GM18520 (cell line): ENCODE measurements around the gene NKX2-2.

Experiments
- ATAC-seq: cut with Tn5 transposase; IDR thresholded peaks from one replicate; pipeline ENCODE4 v1.9.1; 2021; ENCODE audit not compliant: unreplicated experiment

The NKX2-2 gene

GRCh38 chr20:21522481-21523280, 8.8 kb upstream of the NKX2-2 start:
- no peak for ATAC-seq

GRCh38 chr20:21521596-21522480, 8.0 kb upstream of the NKX2-2 start:
- no peak for ATAC-seq

- ATAC-seq, result no peak
Observed at GRCh38 chr20:21520702-21521595, 7.1 kb upstream of the NKX2-2 start.

GRCh38 chr20:21519136-21519584, 5.3 kb upstream of the NKX2-2 start:
- no peak for ATAC-seq

DNA sequence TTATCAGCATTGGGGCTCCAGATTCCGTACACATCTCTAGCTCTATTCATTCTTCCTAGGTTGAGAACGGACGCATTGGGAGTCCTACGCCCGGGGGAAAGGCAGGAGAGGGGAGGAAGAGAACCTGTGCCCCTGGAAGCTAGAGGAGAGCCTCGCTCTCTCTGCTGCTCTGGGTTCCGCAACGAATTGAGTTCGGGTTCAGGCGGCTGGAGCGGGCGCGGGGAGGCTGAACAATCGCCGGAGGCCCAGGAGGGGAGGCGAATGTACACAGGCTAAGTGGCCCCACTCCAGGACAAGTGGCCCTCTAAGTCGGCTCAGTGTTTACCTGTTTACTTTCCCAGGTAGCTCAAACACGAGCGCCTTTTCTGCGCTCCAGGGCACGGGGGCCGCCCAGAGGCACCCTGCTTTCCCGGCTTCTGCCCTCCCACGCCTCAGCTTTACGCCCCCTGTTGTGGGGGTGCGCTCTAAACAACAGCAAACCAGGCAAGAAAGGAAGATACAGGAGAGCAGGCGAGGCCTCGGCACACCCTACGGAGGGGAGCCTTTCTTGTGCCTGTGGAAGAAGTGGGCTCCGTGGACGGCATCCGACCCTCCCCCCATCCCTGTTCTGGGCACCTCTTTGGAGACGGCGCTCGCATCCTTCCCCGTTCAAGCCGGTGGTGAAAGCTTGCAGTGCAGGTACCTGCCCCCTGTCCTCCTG, 4.6 kb upstream of the NKX2-2 start:
- no peak for ATAC-seq

DNA sequence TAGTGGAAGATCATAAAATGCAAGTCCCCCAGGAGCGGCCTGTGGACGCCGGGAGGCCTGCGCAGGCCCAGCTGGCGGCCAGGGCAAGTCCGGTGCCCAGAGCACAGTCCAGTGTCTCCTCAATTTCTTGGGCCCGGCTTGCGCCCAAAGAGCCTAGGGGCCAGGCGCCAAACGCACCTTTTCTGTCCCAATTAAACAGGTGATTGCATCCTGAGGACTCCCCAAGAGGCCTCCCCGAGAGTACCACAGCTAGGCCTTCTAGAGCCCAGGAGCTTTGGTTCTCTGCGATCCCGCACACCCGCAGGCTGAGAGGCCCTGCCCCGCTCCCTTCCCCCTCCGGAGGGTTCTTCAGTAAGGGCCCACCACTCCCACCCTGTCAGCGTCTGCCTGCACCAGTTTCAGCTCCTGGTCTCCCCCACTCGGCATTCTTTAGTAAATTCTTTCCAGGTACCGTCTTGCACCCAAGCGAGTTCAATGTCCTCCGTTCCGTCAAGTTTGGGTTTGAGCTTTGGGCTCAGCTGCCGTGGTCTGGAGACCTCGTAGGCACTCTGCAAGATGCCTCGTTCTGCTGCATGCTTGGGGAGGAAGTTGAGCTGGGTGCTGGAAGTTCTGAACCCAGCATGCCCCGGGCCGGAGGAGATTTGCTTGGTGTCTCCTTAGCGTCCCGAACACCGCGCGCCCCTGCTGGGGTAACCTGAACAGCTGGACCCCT, 3.9 kb upstream of the NKX2-2 start:
- ATAC-seq, result no peak

- no peak for ATAC-seq
Observed at GRCh38 chr20:21516861-21517565, 3.1 kb upstream of the NKX2-2 start.

DNA sequence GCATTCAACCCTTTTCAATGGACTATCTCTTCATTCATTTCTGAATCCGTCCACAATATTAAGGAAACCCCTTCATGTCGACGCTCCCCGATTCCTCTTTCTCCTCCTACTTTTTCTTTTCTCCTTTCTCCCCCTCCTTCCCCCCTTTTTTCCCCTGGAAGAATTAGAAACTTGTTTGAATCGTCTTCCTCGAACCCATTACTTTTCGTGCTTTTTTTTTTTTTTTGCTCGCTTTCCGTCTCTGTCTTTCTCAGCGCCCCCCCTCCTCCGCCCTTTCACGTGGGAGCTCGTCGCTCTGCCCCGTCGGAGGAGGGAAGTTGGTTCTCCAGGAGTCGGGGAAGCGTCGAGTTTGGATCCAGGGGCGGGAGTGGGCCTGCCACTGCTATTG, 2.3 kb upstream of the NKX2-2 start:
- no peak for ATAC-seq

DNA sequence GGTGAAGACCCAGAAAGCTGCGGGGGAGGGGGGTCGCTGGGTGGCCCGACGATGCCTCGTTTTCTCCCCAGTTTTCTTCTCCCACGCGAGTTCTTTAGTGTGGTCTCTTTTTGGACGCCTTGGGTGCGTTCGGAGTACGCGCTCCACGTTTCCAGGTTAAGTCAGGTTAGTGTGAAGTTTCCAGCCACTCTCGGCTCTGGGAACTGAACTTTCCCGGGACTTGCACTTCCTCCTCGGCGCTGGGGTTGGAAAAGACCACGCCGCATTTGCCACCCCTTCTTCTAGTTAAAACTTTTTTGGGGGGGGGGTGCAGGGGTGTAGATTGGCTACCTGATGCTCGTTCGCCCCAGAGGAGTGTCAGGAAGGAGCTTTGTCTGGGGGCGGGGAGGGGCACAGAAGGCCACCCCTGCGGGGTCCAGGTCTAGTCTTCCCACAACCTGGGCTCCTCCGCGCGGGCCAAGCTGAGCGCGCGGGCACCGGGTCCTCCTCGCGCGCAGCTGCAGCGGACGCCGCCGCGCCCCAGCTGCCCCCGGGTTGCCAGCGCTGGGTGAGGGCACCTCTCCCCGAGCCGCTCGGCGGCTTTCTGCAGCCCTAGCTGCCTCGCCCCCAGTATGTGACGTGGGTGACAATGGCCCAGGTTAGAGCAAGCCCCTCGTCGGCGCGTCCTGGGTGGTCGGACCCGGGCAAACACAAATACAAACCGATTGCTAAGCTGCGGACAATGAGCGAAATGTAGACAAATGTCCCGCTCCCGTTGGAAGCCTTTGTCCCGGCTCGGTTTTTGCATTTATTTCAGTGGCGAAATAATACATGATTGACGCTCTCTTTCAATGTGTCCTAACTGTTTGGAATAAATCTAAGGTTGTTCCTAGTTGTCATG, 1.7 kb upstream of the NKX2-2 start:
- no peak for ATAC-seq

DNA sequence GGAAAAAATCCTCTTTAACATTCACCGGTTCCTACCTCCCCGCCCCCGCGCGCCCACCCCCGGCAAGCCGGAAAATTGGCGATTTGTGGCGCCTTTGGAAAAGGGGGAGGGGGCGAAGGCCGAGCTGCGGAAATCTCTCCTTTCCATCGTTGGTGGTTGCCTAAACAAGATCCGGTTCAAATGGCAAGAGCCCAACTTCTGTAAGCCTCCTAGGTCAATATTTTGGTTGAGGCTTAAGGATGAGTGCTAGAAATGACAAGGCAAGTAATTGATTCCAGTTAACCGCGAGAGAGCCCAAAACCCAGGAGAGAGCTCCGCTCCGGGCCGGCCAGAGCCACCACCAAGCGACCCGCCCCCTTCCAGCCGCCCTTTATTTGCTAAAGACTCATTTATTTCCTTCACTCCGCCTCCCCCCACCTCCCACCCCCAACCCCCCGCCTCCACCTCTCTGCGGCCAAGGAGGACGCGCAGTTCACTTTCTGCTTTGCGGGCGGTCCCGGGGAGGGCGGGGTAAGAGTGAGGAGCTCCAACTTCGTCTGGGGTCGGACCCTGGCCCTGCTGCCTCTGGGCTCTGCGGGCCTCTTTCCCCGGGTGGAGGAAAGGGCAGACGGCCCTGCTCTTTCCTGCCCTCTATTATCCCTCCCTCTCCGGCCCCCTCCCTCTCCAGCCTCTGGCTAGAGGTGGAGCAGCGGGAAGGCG, 838 bp upstream of the NKX2-2 start:
- no peak for ATAC-seq

GRCh38 chr20:21513181-21513663, 642 bp downstream of the NKX2-2 start:
- ATAC-seq, result no peak

DNA sequence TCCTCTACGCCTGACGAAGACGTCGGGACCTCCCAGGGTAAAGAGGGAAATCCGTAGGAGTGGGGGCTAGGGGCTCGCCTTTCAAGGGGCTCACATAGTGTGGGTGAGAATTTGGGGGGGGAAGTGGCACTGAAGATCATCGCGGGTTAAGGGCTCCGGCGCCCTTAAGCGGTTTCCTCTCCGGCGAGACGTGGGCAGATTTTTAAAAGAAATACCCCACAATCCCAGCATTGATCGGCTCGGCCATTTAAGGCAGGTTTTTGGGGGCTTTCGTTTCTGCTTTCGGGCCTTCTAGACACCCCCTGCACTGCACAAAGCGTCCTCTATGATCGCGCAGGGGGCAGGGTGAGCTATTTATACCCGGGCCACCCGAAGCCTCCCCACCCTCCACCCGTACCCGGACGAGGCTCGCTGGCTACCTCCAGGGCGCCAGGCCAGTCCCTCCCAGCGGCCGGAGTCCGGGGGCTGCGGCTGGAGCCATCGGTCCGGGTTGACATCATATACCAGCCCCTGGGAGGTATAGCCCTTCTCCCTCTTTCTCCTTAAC, 1.2 kb downstream of the NKX2-2 start:
- ATAC-seq, result no peak

DNA sequence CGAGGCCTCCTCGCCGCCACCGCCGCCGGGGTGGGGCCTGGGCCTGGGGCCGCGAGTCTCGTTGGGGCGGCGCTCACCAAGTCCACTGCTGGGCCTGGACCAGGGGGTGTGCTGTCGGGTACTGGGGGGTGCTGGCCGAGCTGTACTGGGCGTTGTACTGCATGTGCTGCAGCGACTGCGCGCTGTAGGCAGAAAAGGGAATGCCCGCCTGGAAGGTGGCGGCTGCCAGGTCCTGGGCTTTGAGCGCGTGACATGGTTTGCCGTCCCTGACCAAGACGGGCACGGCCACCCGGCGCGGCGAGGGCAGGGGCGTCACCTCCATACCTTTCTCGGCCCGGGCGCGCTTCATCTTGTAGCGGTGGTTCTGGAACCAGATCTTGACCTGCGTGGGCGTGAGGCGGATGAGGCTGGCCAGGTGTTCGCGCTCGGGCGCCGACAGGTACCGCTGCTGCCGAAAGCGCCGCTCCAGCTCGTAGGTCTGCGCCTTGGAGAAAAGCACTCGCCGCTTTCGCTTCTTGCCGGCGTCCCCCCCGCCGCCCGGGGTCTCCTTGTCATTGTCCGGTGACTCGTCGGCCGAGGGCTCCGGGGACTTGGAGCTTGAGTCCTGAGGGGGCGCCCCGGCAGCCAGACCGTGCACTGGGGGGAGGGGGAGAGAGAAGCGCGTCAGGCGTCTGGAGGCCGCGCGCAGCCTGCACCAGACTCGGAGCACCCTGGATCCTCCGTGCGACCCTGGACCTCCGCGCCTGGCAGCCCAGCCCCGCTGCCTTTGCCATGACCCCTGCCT, 1.8 kb downstream of the NKX2-2 start:
- no peak for ATAC-seq

GRCh38 chr20:21511485-21511849, 2.4 kb downstream of the NKX2-2 start:
- ATAC-seq, result no peak

- ATAC-seq, result no peak
Observed at GRCh38 chr20:21510414-21511384, 3.2 kb downstream of the NKX2-2 start.
